Mesenchymal stem cell (in vitro differentiated cells and primary cell): Measurements from ENCODE around the gene ZIC4.
A peak's percentile ranks its signal among the peaks of the same experiment; 100 is the strongest.

Experiments
- DNase-seq: peaks from one replicate; pipeline ENCODE4 v3.0.0-alpha.2; 2013
- H2AFZ ChIP-seq: one replicate; pipeline ENCODE4 v1.6.1; 2013; ENCODE audit warnings: low read depth, mild to moderate bottlenecking, control low read depth, inconsistent platforms, low read length, moderate library complexity
- H2AK5ac ChIP-seq: 2 replicates; pipeline ENCODE4 v1.6.1; 2013; ENCODE audit warnings: low read length, moderate library complexity, mild to moderate bottlenecking, inconsistent platforms; ENCODE audit not compliant: severe bottlenecking
- H2BK120ac ChIP-seq: one replicate; pipeline ENCODE4 v1.6.1; 2013; ENCODE audit warnings: low read depth, mild to moderate bottlenecking, inconsistent platforms, low read length, moderate library complexity
- H2BK12ac ChIP-seq, 2 experiments: one replicate each; pipeline ENCODE4 v1.6.1; 2013; ENCODE audit warnings: inconsistent platforms in 2 of 2, low read length in 2 of 2, mild to moderate bottlenecking in 2 of 2, moderate library complexity in 2 of 2, control low read depth in 1 of 2
- H2BK15ac ChIP-seq: one replicate; pipeline ENCODE4 v1.6.1; 2013; ENCODE audit warnings: mild to moderate bottlenecking, low read depth, inconsistent platforms; ENCODE audit not compliant: poor library complexity, severe bottlenecking
- H2BK5ac ChIP-seq: 2 replicates; pipeline ENCODE4 v1.6.1; 2013; ENCODE audit warnings: low read depth, mild to moderate bottlenecking, low read length, control low read depth, inconsistent platforms; ENCODE audit not compliant: poor library complexity, severe bottlenecking
- H3K14ac ChIP-seq, 2 experiments: one replicate each; pipeline ENCODE4 v1.6.1; 2013; ENCODE audit warnings: inconsistent platforms in 2 of 2, low read length in 2 of 2, control low read depth in 1 of 2, mild to moderate bottlenecking in 1 of 2, moderate library complexity in 1 of 2
- H3K18ac ChIP-seq, 2 experiments: one replicate each; pipeline ENCODE4 v1.6.1; 2013; ENCODE audit warnings: inconsistent platforms in 2 of 2, low read length in 2 of 2, control low read depth in 1 of 2, low read depth in 1 of 2, mild to moderate bottlenecking in 1 of 2
- H3K23ac ChIP-seq, 2 experiments: one replicate each; pipeline ENCODE4 v1.6.1; 2013; ENCODE audit warnings: inconsistent platforms in 2 of 2, low read length in 2 of 2, mild to moderate bottlenecking in 2 of 2, moderate library complexity in 2 of 2, control low read depth in 1 of 2
- H3K27ac ChIP-seq: 2 replicates; pipeline ENCODE4 v1.5.1; 2013; ENCODE audit warnings: mild to moderate bottlenecking, moderate library complexity, low read length, control low read depth, inconsistent platforms; ENCODE audit not compliant: poor library complexity, severe bottlenecking
- H3K27me3 ChIP-seq, 2 experiments: 2 replicates each; pipeline versions ENCODE4 v1.6.1 to v1.7.0; 2013; ENCODE audit warnings: low read length in 2 of 2, mild to moderate bottlenecking in 2 of 2, moderate library complexity in 2 of 2, control low read depth in 1 of 2, inconsistent platforms in 1 of 2; ENCODE audit not compliant: control insufficient read depth in 1 of 2, insufficient read depth in 1 of 2
- H3K36me3 ChIP-seq, 2 experiments: 2 replicates each; pipeline versions ENCODE4 v1.6.1 to v1.7.0; 2013; ENCODE audit warnings: low read length in 2 of 2, control low read depth in 1 of 2, inconsistent platforms in 1 of 2, low read depth in 1 of 2, mild to moderate bottlenecking in 1 of 2; ENCODE audit not compliant: insufficient read depth in 2 of 2, control insufficient read depth in 1 of 2
- H3K4ac ChIP-seq, 2 experiments: one replicate each; pipeline ENCODE4 v1.6.1; 2013; ENCODE audit warnings: inconsistent platforms in 2 of 2, low read length in 2 of 2, mild to moderate bottlenecking in 2 of 2, moderate library complexity in 2 of 2, control low read depth in 1 of 2, low read depth in 1 of 2
- H3K4me1 ChIP-seq: 2 replicates; pipeline ENCODE4 v1.6.1; 2013; ENCODE audit warnings: low read depth, low read length, control low read depth; ENCODE audit not compliant: control insufficient read depth, insufficient read depth
- H3K4me2 ChIP-seq: 2 replicates; pipeline ENCODE4 v1.6.1; 2013; ENCODE audit warnings: low read length, mild to moderate bottlenecking, inconsistent platforms; ENCODE audit not compliant: poor library complexity, severe bottlenecking
- H3K4me3 ChIP-seq, 2 experiments: 2 replicates each; pipeline versions ENCODE4 v1.5.1 to v1.7.0; 2013; ENCODE audit warnings: low read length in 2 of 2, mild to moderate bottlenecking in 2 of 2, control low read depth in 1 of 2, low read depth in 1 of 2; ENCODE audit not compliant: insufficient read depth in 1 of 2
- H3K79me1 ChIP-seq: replicated peaks from 2 replicates; pipeline ENCODE4 v1.6.1; 2013; ENCODE audit warnings: mild to moderate bottlenecking, control low read depth, low read length, inconsistent platforms; ENCODE audit not compliant: poor library complexity, severe bottlenecking
- H3K9ac ChIP-seq: 2 replicates; pipeline ENCODE4 v1.7.0; 2013; ENCODE audit warnings: mild to moderate bottlenecking, low read length, moderate library complexity
- H3K9me3 ChIP-seq: 2 replicates; pipeline ENCODE4 v1.7.0; 2013; ENCODE audit warnings: mild to moderate bottlenecking, low read length; ENCODE audit not compliant: control insufficient read depth
- H4K8ac ChIP-seq: one replicate; pipeline ENCODE4 v1.6.1; 2013; ENCODE audit warnings: inconsistent platforms, mild to moderate bottlenecking, low read length, moderate library complexity
- H4K91ac ChIP-seq: one replicate; pipeline ENCODE4 v1.6.1; 2013; ENCODE audit warnings: mild to moderate bottlenecking, low read length, inconsistent platforms
- WGBS: methylation state at CpG from one replicate; pipeline ENCODE4 v1.1.7; 2013; ENCODE audit warnings: mixed read lengths; 5-methylcytosine and 5-hydroxymethylcytosine counted together

ZIC4 gene

GRCh38 chr3:147400999-147401398 is 5.3 kb downstream of the ZIC4 start:
- H2BK12ac ChIP-seq, result no peak overlapping the region
- H2AFZ ChIP-seq, result no peak overlapping the region
- no peak for DNase-seq
- no peak overlapping the region for H2AK5ac ChIP-seq
- no peak overlapping the region for H2BK5ac ChIP-seq
- no peak overlapping the region for H3K18ac ChIP-seq
- H3K4ac ChIP-seq, result no peak overlapping the region
- peaks cover 0 to 2% of the 10 kb centered on the region in 2 experiments for H3K36me3 ChIP-seq
- H3K4me1 ChIP-seq, result peaks cover 33% of the 10 kb centered on the region
- H3K4me2 ChIP-seq, result no peak overlapping the region
- H3K9ac ChIP-seq, result no peak overlapping the region
- H3K14ac ChIP-seq, result no peak overlapping the region
- H4K91ac ChIP-seq, result no peak overlapping the region
- H3K79me1 ChIP-seq, result peaks cover 8% of the 10 kb centered on the region
- no peak overlapping the region for H2BK15ac ChIP-seq
- no peak overlapping the region for H2BK120ac ChIP-seq
- H3K23ac ChIP-seq, result no peak overlapping the region
- no peak overlapping the region for H3K27ac ChIP-seq
- no peaks in the 10 kb centered on the region for H3K9me3 ChIP-seq
- peaks cover 4 to 99% of the 10 kb centered on the region in 2 experiments for H3K27me3 ChIP-seq
- H4K8ac ChIP-seq, result no peak overlapping the region
- WGBS, result 29% methylated on average over 1 of the region's 1 CpG
- H3K4me3 ChIP-seq, result no peak overlapping the region

GRCh38 chr3:147400111-147400510 is 6.2 kb downstream of the ZIC4 start:
- H2BK120ac ChIP-seq, result no peak overlapping the region

GRCh38 chr3:147398813-147399534 is 7.4 kb downstream of the ZIC4 start:
- H2BK120ac ChIP-seq, result no peak overlapping the region

More at GRCh38 chr3:147400111-147400510, 6.2 kb downstream of the ZIC4 start:
- peaks cover 8% of the 10 kb centered on the region for H3K79me1 ChIP-seq
- H3K4me1 ChIP-seq, result peaks cover 26% of the 10 kb centered on the region
- peaks cover 0 to 3% of the 10 kb centered on the region in 2 experiments for H3K36me3 ChIP-seq
- no peak overlapping the region for H3K4me2 ChIP-seq
- H3K4ac ChIP-seq, result no peak overlapping the region
- H2BK15ac ChIP-seq, result no peak overlapping the region
- no peak overlapping the region for H3K4me3 ChIP-seq
- no peak overlapping the region for H3K9ac ChIP-seq
- peaks cover 0 to 99% of the 10 kb centered on the region in 2 experiments for H3K27me3 ChIP-seq
- H3K14ac ChIP-seq, result no peak overlapping the region
- no peak for DNase-seq
- no peak overlapping the region for H2AFZ ChIP-seq
- no peaks in the 10 kb centered on the region for H3K9me3 ChIP-seq
- peak overlapping the region; percentile 46 for H2AK5ac ChIP-seq
- no peak overlapping the region for H4K91ac ChIP-seq
- H4K8ac ChIP-seq, result no peak overlapping the region
- H2BK5ac ChIP-seq, result no peak overlapping the region
- no peak overlapping the region for H3K27ac ChIP-seq
- H2BK12ac ChIP-seq, result no peak overlapping the region
- no peak overlapping the region for H3K23ac ChIP-seq
- H3K18ac ChIP-seq, result no peak overlapping the region

GRCh38 chr3:147397875-147398812 is 8.2 kb downstream of the ZIC4 start:
- WGBS, result 11% methylated on average over 40 of the region's 46 CpGs
- peaks cover 16% of the 10 kb centered on the region for H3K4me1 ChIP-seq
- peak overlapping the region; percentile 9 for H2BK5ac ChIP-seq
- DNase-seq, result no peak
- H2AK5ac ChIP-seq, result peak overlapping the region; percentile 74
- H3K23ac ChIP-seq, result no peak overlapping the region
- peak overlapping the region; percentile 47 to 57 for H3K4me3 ChIP-seq
- H2BK12ac ChIP-seq, result no peak overlapping the region
- no peak overlapping the region for H2BK15ac ChIP-seq
- peaks cover 0 to 3% of the 10 kb centered on the region in 2 experiments for H3K36me3 ChIP-seq
- H4K8ac ChIP-seq, result no peak overlapping the region
- H3K27me3 ChIP-seq, result peaks cover 0 to 99% of the 10 kb centered on the region in 2 experiments
- H3K9me3 ChIP-seq, result no peaks in the 10 kb centered on the region
- peaks cover 8% of the 10 kb centered on the region for H3K79me1 ChIP-seq
- no peak overlapping the region for H3K9ac ChIP-seq
- no peak overlapping the region for H3K14ac ChIP-seq
- peak overlapping the region; percentile 85 for H3K27ac ChIP-seq
- H3K4me2 ChIP-seq, result peak overlapping the region; percentile 84
- no peak overlapping the region for H2BK120ac ChIP-seq
- no peak overlapping the region for H2AFZ ChIP-seq
- no peak overlapping the region for H3K18ac ChIP-seq
- H3K4ac ChIP-seq, result no peak overlapping the region
- no peak overlapping the region for H4K91ac ChIP-seq

More at GRCh38 chr3:147398813-147399534, 7.4 kb downstream of the ZIC4 start:
- H3K9me3 ChIP-seq, result no peaks in the 10 kb centered on the region
- no peak overlapping the region for H2AFZ ChIP-seq
- H2AK5ac ChIP-seq, result peak overlapping the region; percentile 86
- no peak overlapping the region for H3K18ac ChIP-seq
- peaks cover 16% of the 10 kb centered on the region for H3K4me1 ChIP-seq
- H3K9ac ChIP-seq, result no peak overlapping the region
- no peak overlapping the region for H3K4ac ChIP-seq
- WGBS, result 20% methylated on average over 1 of the region's 2 CpGs
- no peak for DNase-seq
- no peak overlapping the region for H2BK15ac ChIP-seq
- H3K36me3 ChIP-seq, result peaks cover 0 to 3% of the 10 kb centered on the region in 2 experiments
- H2BK12ac ChIP-seq, result no peak overlapping the region
- H3K27ac ChIP-seq, result peak overlapping the region; percentile 85
- no peak overlapping the region for H3K14ac ChIP-seq
- H3K4me3 ChIP-seq, result no peak overlapping the region
- H4K8ac ChIP-seq, result no peak overlapping the region
- H3K27me3 ChIP-seq, result peaks cover 0 to 99% of the 10 kb centered on the region in 2 experiments
- no peak overlapping the region for H3K23ac ChIP-seq
- no peak overlapping the region for H4K91ac ChIP-seq
- peaks cover 8% of the 10 kb centered on the region for H3K79me1 ChIP-seq
- H3K4me2 ChIP-seq, result peak overlapping the region; percentile 84
- H2BK5ac ChIP-seq, result no peak overlapping the region
